Astrocyte (in vitro differentiated cells and primary cell): ENCODE data around the gene NUTF2.

Experiments
- CTCF ChIP-seq: IDR thresholded peaks from 2 replicates; pipeline ENCODE4 v1.5.1; 2011; ENCODE audit warnings: low read depth, mild to moderate bottlenecking, inconsistent platforms, low read length, moderate library complexity; ENCODE audit not compliant: insufficient read depth
- EZH2 ChIP-seq: IDR thresholded peaks from 2 replicates; pipeline ENCODE4 v1.6.1; 2012; ENCODE audit warnings: mild to moderate bottlenecking, low read length, inconsistent platforms; ENCODE audit not compliant: insufficient read depth

DNA sequence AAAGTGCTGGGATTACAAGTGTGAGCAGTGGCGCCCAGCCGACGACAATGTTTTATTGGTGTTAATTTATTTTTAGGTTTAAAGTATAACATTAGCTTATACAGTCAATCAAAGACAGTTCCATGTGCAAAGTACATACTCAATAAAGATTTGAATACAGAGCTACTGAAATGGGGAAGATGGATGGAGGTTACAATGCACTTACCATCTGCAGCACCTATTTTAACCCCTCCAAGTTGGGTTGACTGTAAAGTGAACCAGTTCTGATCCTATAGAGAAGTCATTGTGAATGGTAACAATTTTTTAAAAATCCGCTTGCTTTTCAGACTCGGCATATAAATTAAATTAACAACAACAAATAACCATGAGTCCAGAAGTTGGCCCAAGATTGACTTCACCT is 45.6 kb downstream of the NUTF2 start:
- no peak for TF ChIP-seq CTCF
- no peak for TF ChIP-seq EZH2
